ENCODE measurements around the gene TSHZ3.

TSHZ3 gene

GRCh38 chr19:31261019-31261602, 88.1 kb downstream of the TSHZ3 start:
- no peak for DNase-seq (ENCODE audit: low read depth)

GRCh38 chr19:31260171-31260933, 88.9 kb downstream of the TSHZ3 start:
- DNase-seq (ENCODE audit: low read depth): no peak

DNA sequence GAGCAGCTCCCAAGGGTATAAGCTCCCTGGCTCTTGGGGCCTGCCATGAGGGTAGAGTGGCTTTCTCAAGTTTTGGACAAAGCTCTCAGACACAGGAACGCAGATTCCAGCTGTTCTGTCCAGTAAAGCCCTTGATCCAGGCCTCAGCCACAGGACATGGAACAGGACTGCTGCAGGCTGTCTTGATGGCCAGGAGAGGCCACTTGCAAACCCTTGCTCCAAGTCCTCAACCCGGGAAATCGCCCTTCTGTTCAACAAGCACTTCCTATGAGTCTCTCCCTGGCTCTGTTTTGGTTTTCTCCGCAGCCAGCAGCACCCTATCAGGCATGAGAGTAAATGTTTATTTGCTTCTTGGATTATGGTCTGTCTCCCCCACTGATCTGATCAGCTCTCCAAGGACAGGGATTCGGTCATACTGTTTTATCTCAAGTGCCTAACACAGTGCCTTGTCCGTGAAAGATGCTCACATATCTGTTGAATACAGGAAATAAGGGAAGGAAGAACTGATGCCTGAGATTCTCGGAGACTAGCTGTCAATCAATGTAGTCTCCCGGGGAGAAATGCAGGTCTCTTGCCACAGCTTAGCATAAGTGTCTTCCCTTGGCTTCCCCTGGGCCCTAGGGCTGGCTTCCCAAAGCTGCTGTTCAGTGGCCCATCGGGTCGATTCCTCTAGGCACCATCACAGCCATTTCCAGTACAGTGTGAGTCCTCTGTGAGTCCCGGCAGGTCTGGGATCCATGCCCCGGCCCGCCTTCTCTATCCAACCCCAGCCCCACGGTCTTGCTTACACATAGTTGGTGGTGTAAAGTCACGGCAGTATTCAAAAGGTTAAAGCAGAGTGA, 90.8 kb downstream of the TSHZ3 start:
- DNase-seq (ENCODE audit: low read depth): no peak

DNA sequence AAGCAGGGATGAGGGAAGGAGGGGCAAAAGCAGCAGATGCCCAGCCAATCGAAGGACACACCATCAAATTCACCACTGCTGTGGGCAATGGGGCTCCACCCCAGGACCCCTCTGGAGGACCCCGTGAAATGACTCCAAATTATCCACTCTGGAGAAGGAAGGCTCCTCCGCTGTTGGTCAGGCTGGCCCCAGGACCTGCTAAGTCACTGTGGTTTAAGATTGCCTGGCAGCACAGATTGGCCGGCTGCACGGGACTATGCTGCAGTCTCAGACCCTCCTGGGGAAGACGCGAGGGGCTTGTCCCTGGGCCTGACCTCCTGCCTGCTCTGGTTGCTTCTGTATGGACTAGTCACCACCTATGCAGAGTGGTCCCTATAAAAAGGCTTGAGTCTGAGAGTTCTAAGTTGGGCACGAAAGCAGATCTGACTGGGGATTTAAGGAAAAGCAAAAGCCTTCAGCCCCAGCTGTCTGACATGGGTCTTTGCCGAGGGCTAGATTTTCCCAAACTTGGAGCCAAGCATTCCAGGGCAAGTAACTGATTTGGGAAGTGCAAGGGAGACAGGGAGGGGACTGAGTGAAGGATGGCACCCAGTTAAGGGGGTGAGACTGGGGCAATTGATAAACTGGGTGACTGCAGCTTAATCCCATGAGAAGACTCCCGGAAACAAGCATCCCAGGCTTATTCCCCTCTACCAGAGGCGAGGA, 91.7 kb downstream of the TSHZ3 start:
- no peak for DNase-seq (ENCODE audit: low read depth)

DNA sequence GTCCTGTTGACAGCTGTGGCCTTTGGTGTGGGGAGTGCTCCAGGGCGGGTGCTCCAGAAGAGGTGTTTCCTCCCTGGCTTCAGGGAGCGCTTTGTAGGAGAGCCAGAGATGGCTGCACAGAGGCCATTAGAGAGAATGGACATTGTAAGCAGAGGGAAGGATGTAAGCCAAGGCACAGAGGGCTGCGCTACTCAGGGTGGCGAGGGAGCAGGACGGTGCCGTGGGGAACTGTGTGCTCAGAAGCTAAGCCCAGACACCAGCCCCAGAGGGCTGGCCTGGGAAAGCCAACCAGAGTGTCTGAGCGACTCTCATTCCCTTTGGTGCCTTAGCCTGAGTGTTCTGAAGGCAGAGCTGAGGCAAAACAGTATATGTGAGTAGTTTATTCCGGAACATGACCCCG, 92.2 kb downstream of the TSHZ3 start:
- no peak for DNase-seq (ENCODE audit: low read depth)

- DNase-seq (ENCODE audit: low read depth): no peak
Observed at GRCh38 chr19:31256593-31256960, 92.7 kb downstream of the TSHZ3 start.

DNA sequence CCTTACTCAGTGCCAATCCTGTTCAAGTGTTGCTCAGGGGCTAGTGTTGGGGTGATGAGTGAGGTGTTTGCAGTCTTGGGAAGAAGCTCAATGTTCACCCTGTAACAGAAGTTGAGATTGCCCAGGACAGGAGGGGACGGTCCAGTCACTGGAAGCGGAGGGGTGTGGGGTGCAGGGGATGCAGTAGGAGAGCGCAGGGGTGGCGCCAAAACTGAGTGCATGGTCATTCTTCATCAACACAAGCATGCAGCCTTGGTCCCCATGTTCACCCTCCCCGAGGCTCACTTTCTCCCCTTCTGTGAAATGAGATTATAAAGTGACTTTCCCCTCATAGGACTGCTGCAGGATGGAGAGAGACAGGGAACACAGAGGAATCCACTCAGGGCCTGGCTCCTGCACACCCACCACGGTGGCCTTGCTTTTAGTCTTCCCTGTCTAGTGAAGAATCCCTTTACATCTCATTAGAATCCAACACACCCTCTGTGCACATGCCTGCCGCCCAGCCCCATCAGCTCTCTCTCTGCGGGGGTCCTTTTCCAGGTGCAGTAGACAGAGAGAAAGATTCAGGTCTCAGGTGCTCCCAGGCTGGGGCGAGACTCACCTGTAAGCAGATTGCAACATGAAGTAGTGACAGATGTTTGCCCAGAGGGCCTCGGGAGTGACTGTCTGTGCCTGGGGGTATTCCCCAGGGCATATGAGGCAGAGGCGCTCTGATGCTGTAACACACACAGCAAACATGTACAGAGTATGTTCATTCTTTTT, 93.2 kb downstream of the TSHZ3 start:
- DNase-seq (ENCODE audit: low read depth): no peak

DNA sequence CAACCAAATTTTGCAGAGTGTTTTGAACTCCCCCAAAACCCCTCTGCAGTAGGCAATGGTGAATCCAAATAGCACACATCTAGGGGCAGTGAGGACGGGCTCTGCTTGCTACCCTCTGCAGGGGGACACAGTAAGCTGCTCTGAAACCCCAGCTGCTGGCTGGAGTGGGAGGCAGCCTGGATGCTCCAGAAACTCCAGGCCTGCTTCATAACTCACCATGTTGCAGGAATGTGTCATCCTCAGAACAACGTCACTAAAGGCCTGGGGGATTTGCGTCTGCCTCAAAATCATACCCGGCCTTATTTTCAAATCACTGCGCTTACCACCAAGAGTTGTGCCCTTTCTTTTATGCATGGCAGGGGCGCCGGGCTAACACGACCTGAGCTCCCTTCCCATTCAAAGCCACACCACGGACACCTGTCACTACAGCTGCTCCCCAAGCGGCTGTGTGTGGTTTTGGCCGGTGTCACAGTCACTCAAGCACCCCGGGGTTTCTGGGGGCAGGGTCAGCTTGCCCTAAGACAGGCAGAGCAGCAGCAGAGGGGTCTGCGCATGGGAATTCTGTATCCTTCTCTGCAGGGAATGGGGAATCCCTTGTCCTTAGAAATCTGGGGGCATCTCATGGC, 93.9 kb downstream of the TSHZ3 start:
- no peak for DNase-seq (ENCODE audit: low read depth)

- DNase-seq (ENCODE audit: low read depth): no peak
Observed at GRCh38 chr19:31254611-31255010, 94.6 kb downstream of the TSHZ3 start.

DNA sequence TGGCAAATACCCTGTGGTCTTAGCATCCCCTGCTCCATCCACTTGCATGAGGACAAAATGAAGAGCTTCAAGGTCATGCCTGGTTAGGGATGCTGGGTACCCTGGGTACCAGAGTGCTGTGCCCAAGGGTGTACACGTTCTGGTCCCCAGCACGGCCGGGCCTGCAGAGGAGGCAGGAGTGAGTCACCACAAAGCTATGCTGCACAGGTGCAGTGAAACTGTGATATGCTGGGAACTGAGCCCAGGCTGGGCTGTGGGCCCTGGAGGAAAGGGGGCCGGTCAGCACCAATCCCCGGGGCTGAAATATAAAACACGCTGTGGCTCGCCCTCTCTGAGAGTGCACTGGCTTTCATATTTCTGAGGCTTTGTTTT, 95.1 kb downstream of the TSHZ3 start:
- no peak for DNase-seq (ENCODE audit: low read depth)

GRCh38 chr19:31253526-31254179, 95.6 kb downstream of the TSHZ3 start:
- no peak for DNase-seq (ENCODE audit: low read depth)

DNA sequence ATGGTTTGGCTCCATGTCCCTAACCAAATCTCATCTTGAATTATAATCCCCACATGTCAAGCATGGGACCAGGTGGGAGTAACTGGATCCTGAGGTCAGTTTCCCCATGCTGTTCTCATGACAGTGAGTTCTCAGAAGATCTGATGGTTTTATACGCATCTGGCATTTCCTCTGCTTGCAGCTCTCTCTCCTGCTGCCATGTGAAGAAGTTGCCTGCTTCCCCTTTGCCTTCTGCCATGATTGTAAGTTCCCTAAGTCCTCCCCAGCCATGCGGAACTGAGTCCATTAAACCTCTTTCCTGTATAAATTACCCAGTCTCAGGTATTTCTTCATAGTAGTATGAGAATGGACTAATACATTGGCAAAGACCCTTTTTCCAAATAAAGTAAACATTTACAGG, 96.8 kb downstream of the TSHZ3 start:
- DNase-seq (ENCODE audit: low read depth): no peak

- peak; percentile 14 for DNase-seq (ENCODE audit: low read depth)
Observed at GRCh38 chr19:31249217-31249616, 100.0 kb downstream of the TSHZ3 start.

- no peak for DNase-seq (ENCODE audit: low read depth)
Observed at GRCh38 chr19:31235806-31236205, 113.4 kb downstream of the TSHZ3 start.

DNA sequence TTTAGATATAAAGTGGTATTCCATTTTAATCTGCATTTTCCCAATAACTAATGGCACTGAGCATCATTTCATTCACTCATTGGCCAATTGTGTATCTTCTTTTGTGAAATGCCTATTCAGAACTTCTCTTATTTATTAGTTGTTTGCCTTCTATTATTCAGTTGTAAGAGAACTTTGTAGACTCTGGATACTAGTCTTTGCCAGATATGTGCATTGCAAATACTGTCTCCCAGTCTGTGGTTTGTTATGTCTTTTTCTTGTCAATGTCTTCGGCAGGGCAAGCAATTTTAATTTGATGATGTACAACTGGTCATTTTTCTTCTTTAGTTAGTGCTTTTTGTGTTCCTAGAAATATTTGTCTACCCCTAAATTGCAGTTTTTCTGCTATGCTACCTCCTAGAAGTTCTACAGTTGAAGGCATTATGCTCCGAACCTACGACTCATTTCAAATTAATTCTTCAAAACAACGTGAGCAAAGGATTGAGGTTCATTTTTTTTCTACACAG, 115.9 kb downstream of the TSHZ3 start:
- no peak for DNase-seq (ENCODE audit: low read depth)

DNA sequence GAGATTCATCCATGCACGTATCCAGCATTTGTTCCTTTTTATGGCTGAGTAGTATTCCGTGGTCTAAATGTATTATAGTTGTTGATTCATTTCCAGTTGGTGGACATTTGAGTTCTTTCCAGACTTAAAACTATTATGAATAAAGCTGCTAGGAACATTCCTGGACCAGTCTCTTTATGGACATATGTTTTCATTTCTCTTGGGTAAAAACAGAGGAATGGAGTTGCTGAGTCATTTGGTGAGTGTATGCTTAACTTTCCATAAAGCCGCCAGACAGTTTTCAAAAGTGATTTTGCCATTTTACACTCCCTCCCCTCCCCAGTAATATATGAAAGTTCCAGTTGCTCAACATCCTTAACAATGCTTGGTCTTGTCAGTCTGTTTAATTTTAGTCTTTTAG, 116.4 kb downstream of the TSHZ3 start:
- peak; percentile 96 for DNase-seq (ENCODE audit: low read depth)

GRCh38 chr19:31232180-31232579, 117.1 kb downstream of the TSHZ3 start:
- no peak for DNase-seq (ENCODE audit: low read depth)

- DNase-seq (ENCODE audit: low read depth): no peak
Observed at GRCh38 chr19:31231237-31231636, 118.0 kb downstream of the TSHZ3 start.

DNA sequence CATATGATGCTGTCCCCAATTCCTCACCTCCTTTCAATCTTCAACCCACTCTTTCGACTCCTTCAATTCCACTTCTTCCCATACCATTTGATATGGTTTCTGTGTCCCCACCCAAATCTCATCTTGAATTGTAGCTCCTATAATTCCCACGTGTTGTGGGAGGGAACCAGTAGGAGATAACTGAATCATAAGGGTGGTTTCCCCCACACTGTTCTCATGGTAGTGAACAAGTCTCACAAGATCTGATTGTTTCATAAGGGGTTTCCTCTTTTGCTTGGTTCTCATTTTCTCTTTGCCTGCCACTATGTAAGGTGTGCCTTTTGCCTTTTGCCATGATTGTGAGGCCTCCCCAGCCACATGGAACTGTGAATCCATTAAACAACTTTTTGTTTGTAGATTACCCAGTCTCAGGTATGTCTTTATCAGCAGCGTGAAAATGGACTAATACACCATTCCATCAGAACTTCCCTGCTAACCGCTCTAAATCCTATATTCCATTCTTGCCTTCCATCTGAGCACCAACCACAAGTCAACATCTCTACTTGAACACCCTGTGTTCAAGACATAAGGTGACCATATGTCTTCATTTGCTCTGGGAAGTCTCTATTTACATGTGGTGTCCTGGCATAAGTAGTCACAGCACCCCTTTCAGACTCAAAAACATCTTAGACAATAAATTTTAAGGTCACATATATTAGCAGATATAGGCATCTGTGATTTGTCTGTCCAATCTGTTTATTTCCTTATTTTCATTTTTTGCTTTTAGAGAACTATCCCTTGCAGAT, 122.9 kb downstream of the TSHZ3 start:
- DNase-seq (ENCODE audit: low read depth): peak; percentile 35
